ENCODE data around the gene ARMC9. TPM values are rescaled to one million over a fixed set of nuclear protein-coding genes. Genes with fewer than 3 reads are reported as not detected.

The ARMC9 gene
- total RNA-seq, 1 experiment from 2014 or later = 16.4 TPM

- H2AFZ ChIP-seq (ENCODE audit: low read depth, low read length, poor library complexity, severe bottlenecking) = no peak overlapping the region
- ATAC-seq (no peak), DNase-seq (ENCODE audit: low read depth, low spot score) (no peak)
- H3K36me3 ChIP-seq (ENCODE audit: control insufficient read depth in 1 of 2, insufficient read depth in 2 of 2, low read length in 2 of 2) = no peaks in the 10 kb centered on the region
- no peak overlapping the region for H3K27ac ChIP-seq (ENCODE audit: low read depth, low read length)
- ChIA-PET RAD21 (ENCODE audit: low non-redundant PET in 1 of 2, low total read pairs in 2 of 2, uncharacterized antibody in 2 of 2, unreplicated experiment in 2 of 2) (no interaction called here), POLR2A (no interaction called here), CTCF (interaction anchor here (0.9 to 1.8 kb wide), 2 partner anchors 71 to 102 kb away, joined by 3 to 7 read pairs; no protein-coding TSS in a partner anchor)
- no TSS peak for BruUV-seq (replicated peaks)
- H3K4me3 ChIP-seq (replicated peaks in 1 of 2; ENCODE audit: low read depth in 1 of 2, low read length in 2 of 2) = no peak overlapping the region
- no peaks in the 10 kb centered on the region for H4K20me1 ChIP-seq (ENCODE audit: insufficient read depth)
- TF ChIP-seq CTCF (IDR thresholded peaks at IDR 0.05 in 2 of 3, conservative IDR thresholded peaks at IDR 0.05 in 1 of 3; ENCODE audit: borderline replicate concordance in 1 of 3, insufficient read depth in 1 of 3, low read depth in 2 of 3, low read length in 2 of 3) (no peak), ZFX (IDR thresholded peaks at IDR 0.05) (no peak), EGR1 (IDR thresholded peaks at IDR 0.05; ENCODE audit: low read depth) (no peak), EZH2 (IDR thresholded peaks at IDR 0.05) (no peak), POLR2AphosphoS5 (IDR thresholded peaks at IDR 0.05; ENCODE audit: low read depth, low read length) (no peak), POLR2A (IDR thresholded peaks at IDR 0.05; ENCODE audit: borderline replicate concordance, extremely low read depth, insufficient read depth, insufficient read length) (no peak), SIN3A (IDR thresholded peaks at IDR 0.05; ENCODE audit: low read depth) (no peak), CEBPB (IDR thresholded peaks at IDR 0.05; ENCODE audit: low read depth) (no peak), ELF1 (IDR thresholded peaks at IDR 0.05; ENCODE audit: borderline replicate concordance, low read depth) (no peak), SP1 (IDR thresholded peaks at IDR 0.05; ENCODE audit: low read depth) (no peak), ATF3 (IDR thresholded peaks at IDR 0.05) (no peak), FOSL1 (IDR thresholded peaks at IDR 0.05; ENCODE audit: low read depth) (no peak), TCF7L2 (IDR thresholded peaks at IDR 0.05; ENCODE audit: borderline replicate concordance, extremely low read depth, insufficient read depth, insufficient read length) (no peak)
- no peaks in the 10 kb centered on the region for H3K9me2 ChIP-seq (ENCODE audit: insufficient read depth)
- no peak overlapping the region for H3K4me2 ChIP-seq (ENCODE audit: low read length)
- H3K27me3 ChIP-seq (ENCODE audit: insufficient read depth, low read length) = no peaks in the 10 kb centered on the region
- intact Hi-C loops (cut with micrococcal nuclease) = no loop called here
- H3K79me2 ChIP-seq (ENCODE audit: insufficient read depth, low read length) = no peaks in the 10 kb centered on the region
- no peaks in the 10 kb centered on the region for H3K9me3 ChIP-seq (ENCODE audit: control insufficient read depth in 1 of 2, insufficient read depth in 1 of 2, low read depth in 1 of 2, low read length in 2 of 2)
- H3K4me1 ChIP-seq (ENCODE audit: control insufficient read depth in 1 of 2, insufficient read depth in 2 of 2, low read length in 2 of 2) = no peaks in the 10 kb centered on the region
- H3K9ac ChIP-seq (ENCODE audit: low read length) = no peak overlapping the region
Observed at GRCh38 chr2:231298091-231298490, 99.7 kb downstream of the ARMC9 start.
